ENCODE measurements around the gene MCAT.
"Not testable (repeated sequence)": the region's sequence is repeated elsewhere in the genome, so short reads cannot be mapped to it uniquely, and the experiment has no call there.

Gene MCAT

GRCh38 chr22:43154887-43155536 lies 11.8 kb upstream of the MCAT start:
- Mint-ChIP-seq H3K27me3 (no peaks in the 10 kb centered on the region), H3K36me3 (ENCODE audit: insufficient read depth) (peaks cover 15% of the 10 kb centered on the region), H3K27ac (peak overlapping the region in 1 of 2 donors; percentile 73), H3K9me3 (no peaks in the 10 kb centered on the region), H3K4me3 (no peak overlapping the region), H3K4me1 (ENCODE audit: low read depth in 2 of 2) (peaks cover 19 to 30% of the 10 kb centered on the region in 2 donors)
- ATAC-seq (replicated peaks), result no peak
- no peak for DNase-seq

- DNase-seq (no peak), ATAC-seq (replicated peaks) (no peak)
- H3K27ac Mint-ChIP-seq, result no peak overlapping the region
- H3K36me3 Mint-ChIP-seq (ENCODE audit: insufficient read depth), result peaks cover 16% of the 10 kb centered on the region
- H3K27me3 Mint-ChIP-seq, result no peaks in the 10 kb centered on the region
- peak overlapping the region; percentile 59 to 97 for H3K4me3 Mint-ChIP-seq
- no peaks in the 10 kb centered on the region for H3K9me3 Mint-ChIP-seq
- peaks cover 19 to 30% of the 10 kb centered on the region in 2 donors for H3K4me1 Mint-ChIP-seq (ENCODE audit: low read depth in 2 of 2)
These were observed 10.7 kb upstream of the MCAT start for GRCh38 chr22:43153899-43154298.

GRCh38 chr22:43152357-43153071 lies 9.3 kb upstream of the MCAT start:
- H3K27me3 Mint-ChIP-seq, result no peaks in the 10 kb centered on the region
- peaks cover 17 to 25% of the 10 kb centered on the region in 2 donors for H3K4me1 Mint-ChIP-seq (ENCODE audit: low read depth in 2 of 2)
- peak overlapping the region; percentile 97 for H3K4me3 Mint-ChIP-seq
- peak; percentile 36 to 53 (median 40) for DNase-seq
- H3K9me3 Mint-ChIP-seq, result no peaks in the 10 kb centered on the region
- peak overlapping the region; percentile 94 for H3K27ac Mint-ChIP-seq
- peaks cover 20% of the 10 kb centered on the region for H3K36me3 Mint-ChIP-seq (ENCODE audit: insufficient read depth)
- peak; percentile 88 for ATAC-seq (replicated peaks)

- DNase-seq (peak in 1 of 3 experiments; percentile 32), ATAC-seq (replicated peaks) (peak; percentile 44)
- Mint-ChIP-seq H3K27ac (peak overlapping the region; percentile 94), H3K4me3 (peak overlapping the region; percentile 97), H3K4me1 (ENCODE audit: low read depth in 2 of 2) (peaks cover 17 to 25% of the 10 kb centered on the region in 2 donors), H3K9me3 (no peaks in the 10 kb centered on the region), H3K36me3 (ENCODE audit: insufficient read depth) (peaks cover 20% of the 10 kb centered on the region), H3K27me3 (no peaks in the 10 kb centered on the region)
These were observed 8.8 kb upstream of the MCAT start for GRCh38 chr22:43152003-43152356.

- Mint-ChIP-seq H3K36me3 (ENCODE audit: insufficient read depth) (peaks cover 20% of the 10 kb centered on the region), H3K4me1 (ENCODE audit: low read depth in 2 of 2) (peaks cover 15 to 25% of the 10 kb centered on the region in 2 donors), H3K9me3 (no peaks in the 10 kb centered on the region), H3K27me3 (no peaks in the 10 kb centered on the region), H3K4me3 (peak within 1 kb of the TSS; percentile 97), H3K27ac (peak within 1 kb of the TSS; percentile 94)
- ATAC-seq (replicated peaks) (peak; percentile 65), DNase-seq (peak; percentile 39 to 47 (median 41))
These were observed 8.2 kb upstream of the MCAT start, which contains the start of gene TSPO for GRCh38 chr22:43151251-43152002. Gene TSPO (plus strand): TSS chr22:43151559. CDS start chr22:43159239, 7,680 bp downstream.

GRCh38 chr22:43150731-43151206 lies 7.6 kb upstream of the MCAT start:
- H3K9me3 Mint-ChIP-seq, result no peaks in the 10 kb centered on the region
- H3K4me3 Mint-ChIP-seq, result peak overlapping the region; percentile 97
- no peaks in the 10 kb centered on the region for H3K27me3 Mint-ChIP-seq
- peak overlapping the region; percentile 94 for H3K27ac Mint-ChIP-seq
- DNase-seq (no peak), ATAC-seq (replicated peaks) (no peak)
- H3K4me1 Mint-ChIP-seq (ENCODE audit: low read depth in 2 of 2), result peaks cover 15 to 25% of the 10 kb centered on the region in 2 donors
- peaks cover 20% of the 10 kb centered on the region for H3K36me3 Mint-ChIP-seq (ENCODE audit: insufficient read depth)

GRCh38 chr22:43148581-43148980 lies 5.4 kb upstream of the MCAT start:
- DNase-seq (no peak), ATAC-seq (replicated peaks) (no peak)
- Mint-ChIP-seq H3K27me3 (no peaks in the 10 kb centered on the region), H3K27ac (no peak overlapping the region), H3K4me1 (ENCODE audit: low read depth in 2 of 2) (peaks cover 18 to 21% of the 10 kb centered on the region in 2 donors), H3K9me3 (no peaks in the 10 kb centered on the region), H3K4me3 (no peak overlapping the region), H3K36me3 (ENCODE audit: insufficient read depth) (peaks cover 16% of the 10 kb centered on the region)

- ATAC-seq (replicated peaks) (no peak), DNase-seq (no peak)
- Mint-ChIP-seq H3K4me3 (no peak overlapping the region), H3K27me3 (no peaks in the 10 kb centered on the region), H3K9me3 (no peaks in the 10 kb centered on the region), H3K27ac (no peak overlapping the region), H3K36me3 (ENCODE audit: insufficient read depth) (peaks cover 22% of the 10 kb centered on the region), H3K4me1 (ENCODE audit: low read depth in 2 of 2) (peaks cover 18% of the 10 kb centered on the region in 2 donors)
These were observed 4.6 kb upstream of the MCAT start for GRCh38 chr22:43147821-43148220.

GRCh38 chr22:43146332-43146731 lies 3.1 kb upstream of the MCAT start:
- H3K36me3 Mint-ChIP-seq (ENCODE audit: insufficient read depth), result peaks cover 26% of the 10 kb centered on the region
- H3K4me3 Mint-ChIP-seq, H3K27ac Mint-ChIP-seq: not testable (repeated sequence)

GRCh38 chr22:43145371-43145770 lies 2.2 kb upstream of the MCAT start:
- ATAC-seq (replicated peaks); H3K27ac Mint-ChIP-seq; H3K27me3 Mint-ChIP-seq; H3K4me3 Mint-ChIP-seq; DNase-seq; H3K9me3 Mint-ChIP-seq: not testable (repeated sequence)
- H3K4me1 Mint-ChIP-seq (ENCODE audit: low read depth in 2 of 2), result peaks cover 5 to 19% of the 10 kb centered on the region in 2 donors
- H3K36me3 Mint-ChIP-seq (ENCODE audit: insufficient read depth), result peaks cover 21% of the 10 kb centered on the region

More at GRCh38 chr22:43146332-43146731, 3.1 kb upstream of the MCAT start:
- H3K27me3 Mint-ChIP-seq; ATAC-seq (replicated peaks); H3K9me3 Mint-ChIP-seq; DNase-seq: not testable (repeated sequence)
- H3K4me1 Mint-ChIP-seq (ENCODE audit: low read depth in 2 of 2), result peaks cover 15 to 22% of the 10 kb centered on the region in 2 donors

GRCh38 chr22:43144949-43145348 lies 1.8 kb upstream of the MCAT start:
- H3K27me3 Mint-ChIP-seq, result no peaks in the 10 kb centered on the region
- no peaks in the 10 kb centered on the region for H3K9me3 Mint-ChIP-seq
- peaks cover 20% of the 10 kb centered on the region for H3K36me3 Mint-ChIP-seq (ENCODE audit: insufficient read depth)
- no peak overlapping the region for H3K27ac Mint-ChIP-seq
- peaks cover 7 to 20% of the 10 kb centered on the region in 2 donors for H3K4me1 Mint-ChIP-seq (ENCODE audit: low read depth in 2 of 2)
- DNase-seq, result no peak
- no peak for ATAC-seq (replicated peaks)
- H3K4me3 Mint-ChIP-seq, result no peak overlapping the region

- H3K9me3 Mint-ChIP-seq, result no peaks in the 10 kb centered on the region
- no peak overlapping the region for H3K4me3 Mint-ChIP-seq
- no peaks in the 10 kb centered on the region for H3K27me3 Mint-ChIP-seq
- no peak for ATAC-seq (replicated peaks)
- H3K4me1 Mint-ChIP-seq (ENCODE audit: low read depth in 2 of 2), result peaks cover 3 to 9% of the 10 kb centered on the region in 2 donors
- H3K36me3 Mint-ChIP-seq (ENCODE audit: insufficient read depth), result peaks cover 21% of the 10 kb centered on the region
- no peak for DNase-seq
- H3K27ac Mint-ChIP-seq, result no peak overlapping the region
These were observed 6.4 kb downstream of the MCAT start for GRCh38 chr22:43136801-43137200.

GRCh38 chr22:43136255-43136654 lies 6.9 kb downstream of the MCAT start:
- H3K36me3 Mint-ChIP-seq (ENCODE audit: insufficient read depth), result peaks cover 21% of the 10 kb centered on the region
- no peak overlapping the region for H3K27ac Mint-ChIP-seq
- DNase-seq, result peak; percentile 17 to 39 (median 31)
- H3K9me3 Mint-ChIP-seq, result no peaks in the 10 kb centered on the region
- no peaks in the 10 kb centered on the region for H3K27me3 Mint-ChIP-seq
- ATAC-seq (replicated peaks), result peak; percentile 63
- H3K4me1 Mint-ChIP-seq (ENCODE audit: low read depth in 2 of 2), result peaks cover 3 to 8% of the 10 kb centered on the region in 2 donors
- no peak overlapping the region for H3K4me3 Mint-ChIP-seq
